ENCODE measurements around the gene MELTF. TPM values are rescaled to one million over a fixed set of nuclear protein-coding genes. Genes with fewer than 3 reads are reported as not detected.

The MELTF gene
- total and polyA plus RNA-seq, 9 of the 15 experiments (the other 6 are each of a cell fraction or from before 2014, with no cell fraction given): 0.35 to 10.5 (median 4.5) TPM

GRCh38 chr3:197012540-197012883, 17.1 kb downstream of the MELTF start:
- H3K9ac ChIP-seq (ENCODE audit: insufficient read depth in 1 of 2, low read depth in 2 of 2, low read length in 2 of 2): peak overlapping the region in 1 of 2 experiments; percentile 65; a peak in 2 of 4 replicates
- in situ Hi-C loops (cut with MboI): no loop called here
- peaks cover 5% of the 10 kb centered on the region; the same call in 1 of the 2 replicates for H4K20me1 ChIP-seq (replicated peaks; ENCODE audit: control insufficient read depth, insufficient read depth, low read length)
- no peaks in the 10 kb centered on the region for H3K9me3 ChIP-seq (replicated peaks; ENCODE audit: control insufficient read depth, insufficient read depth, low read depth, low read length)
- intact Hi-C loops (cut with micrococcal nuclease): no loop called here
- H3K27me3 ChIP-seq (ENCODE audit: control insufficient read depth in 2 of 2, insufficient read depth in 2 of 2, low read length in 2 of 2): no peaks in the 10 kb centered on the region; a peak in 1 of 5 replicates
- WGBS (ENCODE audit: insufficient coverage, low coverage, missing lambda C conversion rate): 37% methylated on average over 7 of the region's 7 CpGs
- H3K4me1 ChIP-seq (replicated peaks in 1 of 2; ENCODE audit: control insufficient read depth in 2 of 2, insufficient read depth in 2 of 2, low read length in 2 of 2): peaks cover 0 to 46% of the 10 kb centered on the region in 2 experiments; a peak in 3 of 5 replicates
- no peak for DNase-seq (ENCODE audit: extremely low read depth in 1 of 4, low spot score in 3 of 4)
- FAIRE-seq: no peak
- no peaks in the 10 kb centered on the region for H3K36me3 ChIP-seq (ENCODE audit: control insufficient read depth, insufficient read depth, low read length)
- no peak overlapping the region for H3K4me3 ChIP-seq
- H3K79me2 ChIP-seq (ENCODE audit: control insufficient read depth, insufficient read depth, low read length): no peaks in the 10 kb centered on the region
- H2AFZ ChIP-seq (ENCODE audit: low read depth, low read length): no peak overlapping the region
- TF ChIP-seq CBX8 (IDR thresholded peaks at IDR 0.05; ENCODE audit: borderline replicate concordance, extremely low read depth, low read depth, low read length, poor library complexity, severe bottlenecking): no peak
- no peak for TF ChIP-seq GABPB2 (CRISPR knock-in tag; conservative IDR thresholded peaks at IDR 0.05)
- TF ChIP-seq PML (IDR thresholded peaks at IDR 0.05; ENCODE audit: low read length): no peak
- TF ChIP-seq ATF2 (CRISPR knock-in tag; IDR thresholded peaks at IDR 0.05): no peak
- no peak for TF ChIP-seq DACH1 (IDR thresholded peaks at IDR 0.05; ENCODE audit: partially characterized antibody)
- no peak for TF ChIP-seq MTA3 (IDR thresholded peaks at IDR 0.05; ENCODE audit: borderline replicate concordance)
- no peak for TF ChIP-seq RNF219 (CRISPR knock-in tag; IDR thresholded peaks at IDR 0.05)
- no peak for TF ChIP-seq MYC (IDR thresholded peaks at IDR 0.05; ENCODE audit: low read depth, low read length)
- no peak for TF ChIP-seq MYC (CRISPR knock-in tag; IDR thresholded peaks at IDR 0.05; ENCODE audit: borderline replicate concordance, low read depth)
- TF ChIP-seq EP400 (IDR thresholded peaks at IDR 0.05): no peak
- no peak overlapping the region for H3K27ac ChIP-seq (ENCODE audit: extremely low read depth, low read depth, low read length)
- BruUV-seq (replicated peaks): no TSS peak
- ATAC-seq: no peak
- H3K9me1 ChIP-seq (ENCODE audit: control insufficient read depth, insufficient read depth, low read length): no peaks in the 10 kb centered on the region
- CTCF ChIA-PET (ENCODE audit: low intra/inter-chr PET ratio): no interaction called here
- POLR2A ChIA-PET: interaction anchor here (0.6 kb wide), 1 partner anchor 16 kb away, joined by 3 read pairs; no protein-coding TSS in a partner anchor
- no peak overlapping the region for H3K4me2 ChIP-seq (ENCODE audit: insufficient read depth, low read length)

Measured in K562 (cell line).